GM18526 (cell line): ENCODE data around the gene SIPA1L3.

Experiments
- POLR2A ChIP-seq: IDR thresholded peaks from 3 replicates; pipeline ENCODE4 v1.6.1; 2011; ENCODE audit not compliant: insufficient read length; ENCODE audit errors: extremely low read depth

Gene SIPA1L3

DNA sequence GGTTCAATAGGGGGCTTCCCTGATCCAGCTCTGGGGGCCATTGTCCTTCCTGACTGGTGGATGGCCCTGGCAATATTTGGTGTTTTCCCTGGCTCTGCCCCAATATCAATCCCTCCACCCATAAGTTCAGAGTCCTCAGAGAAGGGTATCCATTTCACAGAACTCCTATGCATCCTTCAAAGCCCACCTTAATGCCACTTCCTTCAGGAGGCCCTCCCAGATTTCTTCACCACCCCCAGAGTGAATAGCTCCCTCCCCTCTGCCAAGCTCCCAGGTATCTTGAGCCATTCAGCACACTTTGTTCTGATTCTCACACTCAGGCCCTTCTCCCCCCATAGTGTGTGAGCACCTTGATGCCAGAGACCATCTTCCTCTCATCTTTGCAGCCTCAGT is 343.4 kb downstream of the SIPA1L3 start:
- no peak for TF ChIP-seq POLR2A

DNA sequence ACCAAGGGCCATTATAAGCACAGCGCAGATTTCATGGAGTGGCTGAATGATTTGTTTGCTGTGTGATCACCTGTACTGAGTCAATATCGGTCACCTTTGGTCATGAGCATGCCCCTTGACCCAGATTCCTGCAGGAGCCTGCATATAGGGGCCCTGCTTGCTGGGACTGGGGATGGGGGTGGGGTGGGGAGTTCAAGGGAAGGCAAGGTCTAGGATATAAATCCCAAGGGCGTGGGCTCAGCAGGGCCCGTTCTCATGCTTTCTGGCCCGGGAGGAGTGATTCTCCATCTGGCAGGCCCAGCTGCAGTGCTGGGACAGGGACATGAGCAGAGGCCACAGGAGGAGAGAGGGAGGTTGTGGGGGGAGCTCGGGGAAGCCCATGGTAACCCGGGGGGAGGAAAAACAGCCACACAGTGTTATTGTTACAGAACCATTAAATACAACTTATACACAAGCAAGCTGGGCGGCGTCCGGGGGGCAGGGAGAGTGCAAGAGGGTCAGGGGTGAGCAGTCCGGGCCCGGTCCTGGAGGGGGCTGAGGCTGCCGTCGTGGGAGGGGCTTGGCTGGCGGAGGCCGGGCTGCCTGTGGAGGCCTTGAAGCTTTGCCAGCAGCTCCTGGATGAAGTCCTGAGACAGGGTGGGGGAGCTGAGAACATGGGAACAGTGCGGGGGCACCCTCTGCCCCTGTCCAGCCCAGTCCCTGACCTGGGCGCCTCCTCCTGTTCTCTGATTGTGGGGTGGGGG is 344.0 kb downstream of the SIPA1L3 start:
- TF ChIP-seq POLR2A: no peak

DNA sequence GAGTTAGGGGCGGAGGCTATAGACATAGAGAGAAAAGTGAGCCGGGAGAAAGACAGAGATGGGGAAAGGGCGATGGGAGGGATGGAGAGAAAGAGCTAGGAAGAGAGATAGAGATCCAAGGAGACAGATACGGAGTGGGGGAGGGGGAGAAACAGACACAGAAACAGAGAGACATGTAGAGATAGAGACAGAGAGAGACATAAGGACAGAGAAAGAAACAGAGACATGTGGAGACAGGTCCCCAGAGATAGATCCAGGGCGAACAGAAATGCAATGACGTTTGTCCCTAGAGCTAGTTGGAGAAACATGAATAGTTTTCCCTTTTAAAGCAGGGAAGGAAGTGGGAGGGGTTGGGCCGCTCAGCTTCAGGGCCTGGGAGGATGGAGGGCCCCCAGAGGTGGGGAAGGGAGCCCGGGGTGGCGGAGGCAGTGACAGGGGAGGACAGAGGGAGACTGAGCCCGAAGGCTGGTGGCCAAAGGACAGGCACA is 344.6 kb downstream of the SIPA1L3 start:
- no peak for TF ChIP-seq POLR2A

- no peak for TF ChIP-seq POLR2A
Observed at GRCh38 chr19:38252385-38252784, 345.4 kb downstream of the SIPA1L3 start.

- TF ChIP-seq POLR2A: no peak
Observed at GRCh38 chr19:38252941-38253691, 346.1 kb downstream of the SIPA1L3 start.

DNA sequence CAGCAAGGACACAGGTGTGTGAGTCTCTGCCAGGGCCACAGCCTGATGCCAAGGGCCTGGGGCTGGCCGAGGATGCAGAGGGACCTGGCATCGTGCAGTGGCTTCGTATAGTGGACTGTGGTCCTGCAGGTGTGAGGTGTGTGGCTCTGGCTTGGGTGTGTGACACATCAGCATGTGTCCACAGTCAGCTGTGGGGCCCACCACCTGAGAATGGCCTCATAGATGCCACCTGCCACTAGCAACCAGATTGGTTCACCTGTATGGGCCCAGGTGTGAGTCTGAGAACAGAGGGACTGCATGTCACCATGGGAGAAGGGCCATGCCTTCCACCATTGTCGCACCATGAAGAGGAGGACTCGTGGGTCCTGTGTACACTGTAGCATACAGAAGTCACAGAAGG is 346.8 kb downstream of the SIPA1L3 start:
- TF ChIP-seq POLR2A: no peak

- TF ChIP-seq POLR2A: no peak
Observed at GRCh38 chr19:38255383-38256014, 348.5 kb downstream of the SIPA1L3 start.
